Effector memory CD4-positive, alpha-beta T cell (primary cell): ENCODE results near the gene SPATA31C1.
"Not testable (repeated sequence)": the region's sequence is repeated elsewhere in the genome, so short reads cannot be mapped to it uniquely, and the experiment has no call there.

Source experiments
- DNase-seq, 3 donors: peaks; one replicate each; pipeline ENCODE4 v3.0.0-alpha.2; 2020
- H3K27ac ChIP-seq: 2 replicates; pipeline ENCODE4 v1.7.0; 2013; ENCODE audit warnings: mild to moderate bottlenecking, low read length, moderate library complexity; ENCODE audit not compliant: insufficient read depth, poor library complexity, severe bottlenecking
- H3K27me3 ChIP-seq: replicated peaks from 2 replicates; pipeline ENCODE4 v1.7.0; 2013; ENCODE audit warnings: mild to moderate bottlenecking, low read length; ENCODE audit not compliant: insufficient read depth, control insufficient read depth, poor library complexity, severe bottlenecking
- H3K36me3 ChIP-seq: 2 replicates; pipeline ENCODE4 v1.7.0; 2013; ENCODE audit warnings: mild to moderate bottlenecking, low read length, moderate library complexity; ENCODE audit not compliant: control insufficient read depth, insufficient read depth
- H3K4me1 ChIP-seq: 2 replicates; pipeline ENCODE4 v1.7.0; 2013; ENCODE audit warnings: low read length, mild to moderate bottlenecking; ENCODE audit not compliant: control insufficient read depth, insufficient read depth, poor library complexity, severe bottlenecking
- H3K4me3 ChIP-seq: 2 replicates; pipeline ENCODE4 v1.7.0; 2013; ENCODE audit warnings: low read length, low read depth, mild to moderate bottlenecking; ENCODE audit not compliant: insufficient read depth, poor library complexity, severe bottlenecking
- H3K9me3 ChIP-seq: 2 replicates; pipeline ENCODE4 v1.7.0; 2013; ENCODE audit warnings: mild to moderate bottlenecking, low read length, moderate library complexity; ENCODE audit not compliant: control insufficient read depth

Gene SPATA31C1

GRCh38 chr9:87929152-87929551 lies 11.4 kb downstream of the SPATA31C1 start:
- DNase-seq, H3K4me3 ChIP-seq, H3K27me3 ChIP-seq, H3K4me1 ChIP-seq, H3K36me3 ChIP-seq, H3K9me3 ChIP-seq, H3K27ac ChIP-seq: not testable (repeated sequence)

- not testable (repeated sequence) for DNase-seq, H3K4me3 ChIP-seq, H3K4me1 ChIP-seq, H3K36me3 ChIP-seq, H3K27ac ChIP-seq, H3K9me3 ChIP-seq, H3K27me3 ChIP-seq
Measured at GRCh38 chr9:87934444-87934843, 16.7 kb downstream of the SPATA31C1 start.

- not testable (repeated sequence) for H3K4me1 ChIP-seq, H3K4me3 ChIP-seq, H3K9me3 ChIP-seq, H3K36me3 ChIP-seq, H3K27ac ChIP-seq, H3K27me3 ChIP-seq, DNase-seq
Measured at GRCh38 chr9:87937352-87937751, 19.6 kb downstream of the SPATA31C1 start.

- not testable (repeated sequence) for H3K27ac ChIP-seq, H3K9me3 ChIP-seq, DNase-seq, H3K27me3 ChIP-seq, H3K36me3 ChIP-seq, H3K4me1 ChIP-seq, H3K4me3 ChIP-seq
Measured at GRCh38 chr9:87937918-87938317, 20.2 kb downstream of the SPATA31C1 start.

- H3K27ac ChIP-seq, DNase-seq, H3K36me3 ChIP-seq, H3K4me3 ChIP-seq, H3K9me3 ChIP-seq, H3K27me3 ChIP-seq, H3K4me1 ChIP-seq: not testable (repeated sequence)
Measured at GRCh38 chr9:87938336-87938735, 20.6 kb downstream of the SPATA31C1 start.

GRCh38 chr9:87939096-87939495 lies 21.3 kb downstream of the SPATA31C1 start:
- not testable (repeated sequence) for DNase-seq, H3K9me3 ChIP-seq, H3K27me3 ChIP-seq, H3K4me1 ChIP-seq, H3K4me3 ChIP-seq, H3K27ac ChIP-seq, H3K36me3 ChIP-seq

GRCh38 chr9:87944096-87944495 lies 26.3 kb downstream of the SPATA31C1 start:
- no peaks in the 10 kb centered on the region for H3K36me3 ChIP-seq
- H3K9me3 ChIP-seq = no peaks in the 10 kb centered on the region
- H3K27me3 ChIP-seq = no peaks in the 10 kb centered on the region
- H3K27ac ChIP-seq = no peak overlapping the region
- H3K4me3 ChIP-seq = no peak overlapping the region
- DNase-seq = no peak
- no peaks in the 10 kb centered on the region for H3K4me1 ChIP-seq

GRCh38 chr9:87944682-87945081 lies 26.9 kb downstream of the SPATA31C1 start:
- Histone ChIP-seq H3K4me3 (no peak overlapping the region), H3K9me3 (no peaks in the 10 kb centered on the region), H3K4me1 (no peaks in the 10 kb centered on the region), H3K36me3 (no peaks in the 10 kb centered on the region), H3K27ac (no peak overlapping the region), H3K27me3 (no peaks in the 10 kb centered on the region)
- DNase-seq = no peak

- H3K9me3 ChIP-seq = no peaks in the 10 kb centered on the region
- no peaks in the 10 kb centered on the region for H3K36me3 ChIP-seq
- no peak overlapping the region for H3K27ac ChIP-seq
- no peak for DNase-seq
- H3K27me3 ChIP-seq = no peaks in the 10 kb centered on the region
- H3K4me1 ChIP-seq = no peaks in the 10 kb centered on the region
- no peak overlapping the region for H3K4me3 ChIP-seq
Measured at GRCh38 chr9:87950296-87950695, 32.5 kb downstream of the SPATA31C1 start.

GRCh38 chr9:87950765-87951488 lies 33.2 kb downstream of the SPATA31C1 start:
- Histone ChIP-seq H3K36me3 (no peaks in the 10 kb centered on the region), H3K9me3 (no peaks in the 10 kb centered on the region), H3K27me3 (no peaks in the 10 kb centered on the region), H3K4me1 (no peaks in the 10 kb centered on the region), H3K27ac (no peak overlapping the region), H3K4me3 (no peak overlapping the region)
- DNase-seq = no peak
